ENCODE measurements around the gene ZNF638.

The ZNF638 gene

DNA sequence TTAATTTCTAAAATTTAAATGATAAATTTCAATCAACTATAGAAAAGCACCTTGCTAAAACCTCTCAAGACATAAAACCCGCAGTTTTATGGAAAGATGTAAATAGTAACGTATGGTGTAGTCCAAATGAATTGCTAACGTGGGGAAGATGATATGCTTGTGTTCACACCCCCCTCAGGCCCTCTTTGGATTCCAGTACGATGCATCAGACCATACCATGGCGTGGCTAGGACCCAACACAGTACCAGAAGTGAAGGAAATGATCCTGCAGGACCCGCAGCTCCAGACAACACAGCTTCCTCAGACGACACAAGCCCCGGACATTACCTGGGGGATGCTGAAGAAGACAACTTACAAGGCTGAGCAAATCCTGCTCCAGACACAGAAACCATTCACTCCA is 61.6 kb downstream of the ZNF638 start:
- Histone ChIP-seq H3K36me3 (ENCODE audit: control insufficient read depth in 2 of 2, insufficient read depth in 1 of 2, low read length in 2 of 2) (peaks cover 26 to 93% of the 10 kb centered on the region in 2 experiments), H3K27ac (ENCODE audit: extremely low read depth, low read depth, low read length) (no peak overlapping the region)

DNA sequence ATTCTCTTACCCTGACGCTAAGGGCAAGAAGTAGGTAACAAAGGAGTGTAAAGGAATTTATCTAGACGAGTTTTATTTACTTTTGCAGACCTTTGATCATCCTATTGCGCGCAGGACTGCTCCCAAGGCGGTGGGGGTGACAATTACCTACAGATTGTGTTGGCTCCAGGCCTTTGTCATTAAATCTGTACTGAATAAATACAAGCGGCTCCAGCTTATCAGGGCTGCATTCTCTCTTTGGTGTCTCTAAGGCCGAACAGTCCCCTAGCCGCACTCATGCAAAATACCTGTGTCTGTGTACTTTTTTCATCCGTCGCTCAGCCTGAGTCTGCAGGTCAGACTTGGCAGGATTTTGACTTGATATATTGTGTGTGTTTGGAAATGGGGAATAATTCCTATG is 63.9 kb downstream of the ZNF638 start:
- Histone ChIP-seq H3K4me1 (ENCODE audit: control insufficient read depth, insufficient read depth, low read length) (no peaks in the 10 kb centered on the region), H3K9me3 (ENCODE audit: control insufficient read depth, insufficient read depth, low read depth, low read length) (no peaks in the 10 kb centered on the region), H3K27ac (ENCODE audit: extremely low read depth, low read depth, low read length) (no peak overlapping the region), H3K36me3 (ENCODE audit: control insufficient read depth in 2 of 2, insufficient read depth in 1 of 2, low read length in 2 of 2) (peaks cover 34 to 85% of the 10 kb centered on the region in 2 experiments), H3K4me3 (ENCODE audit: low read depth, low read length) (no peak overlapping the region)
- ChIA-PET CTCF (no interaction called here), POLR2A (no interaction called here)
- TF ChIP-seq ZNF221 (tag by site-specific recombination; IDR thresholded peaks at IDR 0.05; ENCODE audit: borderline replicate concordance) (no peak), KLF1 (tag by site-specific recombination; IDR thresholded peaks at IDR 0.05) (no peak), KLF16 (tag by site-specific recombination; IDR thresholded peaks at IDR 0.05) (no peak), ZNF777 (tag by site-specific recombination; IDR thresholded peaks at IDR 0.05; ENCODE audit: borderline replicate concordance) (no peak), ZNF658 (tag by site-specific recombination; IDR thresholded peaks at IDR 0.05) (no peak), ZBTB17 (tag by site-specific recombination; IDR thresholded peaks at IDR 0.05) (no peak), ZFP37 (tag by site-specific recombination; IDR thresholded peaks at IDR 0.05) (no peak), YY1 (tag by site-specific recombination; IDR thresholded peaks at IDR 0.05) (no peak)
- TF ChIP-seq, protein P1, sequence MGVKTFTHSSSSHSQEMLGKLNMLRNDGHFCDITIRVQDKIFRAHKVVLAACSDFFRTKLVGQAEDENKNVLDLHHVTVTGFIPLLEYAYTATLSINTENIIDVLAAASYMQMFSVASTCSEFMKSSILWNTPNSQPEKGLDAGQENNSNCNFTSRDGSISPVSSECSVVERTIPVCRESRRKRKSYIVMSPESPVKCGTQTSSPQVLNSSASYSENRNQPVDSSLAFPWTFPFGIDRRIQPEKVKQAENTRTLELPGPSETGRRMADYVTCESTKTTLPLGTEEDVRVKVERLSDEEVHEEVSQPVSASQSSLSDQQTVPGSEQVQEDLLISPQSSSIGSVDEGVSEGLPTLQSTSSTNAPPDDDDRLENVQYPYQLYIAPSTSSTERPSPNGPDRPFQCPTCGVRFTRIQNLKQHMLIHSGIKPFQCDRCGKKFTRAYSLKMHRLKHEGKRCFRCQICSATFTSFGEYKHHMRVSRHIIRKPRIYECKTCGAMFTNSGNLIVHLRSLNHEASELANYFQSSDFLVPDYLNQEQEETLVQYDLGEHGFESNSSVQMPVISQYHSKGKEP (tag by site-specific recombination; IDR thresholded peaks at IDR 0.05): no peak
- TF ChIP-seq, protein P2, sequence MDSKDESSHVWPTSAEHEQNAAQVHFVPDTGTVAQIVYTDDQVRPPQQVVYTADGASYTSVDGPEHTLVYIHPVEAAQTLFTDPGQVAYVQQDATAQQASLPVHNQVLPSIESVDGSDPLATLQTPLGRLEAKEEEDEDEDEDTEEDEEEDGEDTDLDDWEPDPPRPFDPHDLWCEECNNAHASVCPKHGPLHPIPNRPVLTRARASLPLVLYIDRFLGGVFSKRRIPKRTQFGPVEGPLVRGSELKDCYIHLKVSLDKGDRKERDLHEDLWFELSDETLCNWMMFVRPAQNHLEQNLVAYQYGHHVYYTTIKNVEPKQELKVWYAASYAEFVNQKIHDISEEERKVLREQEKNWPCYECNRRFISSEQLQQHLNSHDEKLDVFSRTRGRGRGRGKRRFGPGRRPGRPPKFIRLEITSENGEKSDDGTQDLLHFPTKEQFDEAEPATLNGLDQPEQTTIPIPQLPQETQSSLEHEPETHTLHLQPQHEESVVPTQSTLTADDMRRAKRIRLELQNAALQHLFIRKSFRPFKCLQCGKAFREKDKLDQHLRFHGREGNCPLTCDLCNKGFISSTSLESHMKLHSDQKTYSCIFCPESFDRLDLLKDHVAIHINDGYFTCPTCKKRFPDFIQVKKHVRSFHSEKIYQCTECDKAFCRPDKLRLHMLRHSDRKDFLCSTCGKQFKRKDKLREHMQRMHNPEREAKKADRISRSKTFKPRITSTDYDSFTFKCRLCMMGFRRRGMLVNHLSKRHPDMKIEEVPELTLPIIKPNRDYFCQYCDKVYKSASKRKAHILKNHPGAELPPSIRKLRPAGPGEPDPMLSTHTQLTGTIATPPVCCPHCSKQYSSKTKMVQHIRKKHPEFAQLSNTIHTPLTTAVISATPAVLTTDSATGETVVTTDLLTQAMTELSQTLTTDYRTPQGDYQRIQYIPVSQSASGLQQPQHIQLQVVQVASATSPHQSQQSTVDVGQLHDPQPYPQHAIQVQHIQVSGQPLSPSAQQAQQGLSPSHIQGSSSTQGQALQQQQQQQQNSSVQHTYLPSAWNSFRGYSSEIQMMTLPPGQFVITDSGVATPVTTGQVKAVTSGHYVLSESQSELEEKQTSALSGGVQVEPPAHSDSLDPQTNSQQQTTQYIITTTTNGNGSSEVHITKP (tag by site-specific recombination; IDR thresholded peaks at IDR 0.05): no peak
- TF ChIP-seq, protein P3, sequence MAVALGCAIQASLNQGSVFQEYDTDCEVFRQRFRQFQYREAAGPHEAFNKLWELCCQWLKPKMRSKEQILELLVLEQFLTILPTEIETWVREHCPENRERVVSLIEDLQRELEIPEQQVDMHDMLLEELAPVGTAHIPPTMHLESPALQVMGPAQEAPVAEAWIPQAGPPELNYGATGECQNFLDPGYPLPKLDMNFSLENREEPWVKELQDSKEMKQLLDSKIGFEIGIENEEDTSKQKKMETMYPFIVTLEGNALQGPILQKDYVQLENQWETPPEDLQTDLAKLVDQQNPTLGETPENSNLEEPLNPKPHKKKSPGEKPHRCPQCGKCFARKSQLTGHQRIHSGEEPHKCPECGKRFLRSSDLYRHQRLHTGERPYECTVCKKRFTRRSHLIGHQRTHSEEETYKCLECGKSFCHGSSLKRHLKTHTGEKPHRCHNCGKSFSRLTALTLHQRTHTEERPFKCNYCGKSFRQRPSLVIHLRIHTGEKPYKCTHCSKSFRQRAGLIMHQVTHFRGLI (tag by site-specific recombination; IDR thresholded peaks at IDR 0.05): no peak

More for the DNA sequence above, 61.6 kb downstream of the ZNF638 start:
- no peak overlapping the region for H3K4me3 ChIP-seq (ENCODE audit: low read depth, low read length)
- TF ChIP-seq, protein P3 (tag by site-specific recombination; IDR thresholded peaks at IDR 0.05): no peak
- TF ChIP-seq ZNF302 (tag by site-specific recombination; IDR thresholded peaks at IDR 0.05; ENCODE audit: low read depth): no peak
- ChIA-PET CTCF (no interaction called here), POLR2A (no interaction called here)
- no peaks in the 10 kb centered on the region for H3K4me1 ChIP-seq (ENCODE audit: control insufficient read depth, insufficient read depth, low read length)
- H3K9me3 ChIP-seq (ENCODE audit: control insufficient read depth, insufficient read depth, low read depth, low read length): no peaks in the 10 kb centered on the region

DNA sequence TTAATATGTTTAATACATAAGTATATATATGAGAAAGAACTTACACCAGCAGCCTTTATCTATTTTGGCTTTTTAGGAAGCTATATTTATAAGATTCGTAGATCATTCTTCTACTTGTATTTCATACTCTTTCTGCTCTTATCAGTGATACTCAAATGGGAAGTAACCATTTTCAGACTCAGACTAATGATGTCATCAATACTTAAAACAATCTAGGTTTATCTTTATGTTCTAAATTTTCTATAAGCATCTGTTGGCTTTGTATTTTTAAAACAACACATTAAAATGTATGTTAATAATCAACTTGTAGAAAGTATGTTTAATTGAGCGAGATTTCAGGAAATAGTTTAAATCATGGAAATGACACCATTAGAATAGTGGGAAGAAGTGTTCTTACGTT is 70.8 kb downstream of the ZNF638 start:
- POLR2A ChIA-PET: no interaction called here
- no peak overlapping the region for H3K27ac ChIP-seq (ENCODE audit: extremely low read depth, low read depth, low read length)
- no peaks in the 10 kb centered on the region for H3K9me3 ChIP-seq (ENCODE audit: control insufficient read depth, insufficient read depth, low read depth, low read length)
- CTCF ChIA-PET: no interaction called here
- H3K36me3 ChIP-seq (ENCODE audit: control insufficient read depth in 2 of 2, insufficient read depth in 1 of 2, low read length in 2 of 2): peaks cover 69 to 83% of the 10 kb centered on the region in 2 experiments
- H3K4me1 ChIP-seq (ENCODE audit: control insufficient read depth, insufficient read depth, low read length): no peaks in the 10 kb centered on the region
- no peak overlapping the region for H3K4me3 ChIP-seq (ENCODE audit: low read depth, low read length)
- TF ChIP-seq, protein P4, sequence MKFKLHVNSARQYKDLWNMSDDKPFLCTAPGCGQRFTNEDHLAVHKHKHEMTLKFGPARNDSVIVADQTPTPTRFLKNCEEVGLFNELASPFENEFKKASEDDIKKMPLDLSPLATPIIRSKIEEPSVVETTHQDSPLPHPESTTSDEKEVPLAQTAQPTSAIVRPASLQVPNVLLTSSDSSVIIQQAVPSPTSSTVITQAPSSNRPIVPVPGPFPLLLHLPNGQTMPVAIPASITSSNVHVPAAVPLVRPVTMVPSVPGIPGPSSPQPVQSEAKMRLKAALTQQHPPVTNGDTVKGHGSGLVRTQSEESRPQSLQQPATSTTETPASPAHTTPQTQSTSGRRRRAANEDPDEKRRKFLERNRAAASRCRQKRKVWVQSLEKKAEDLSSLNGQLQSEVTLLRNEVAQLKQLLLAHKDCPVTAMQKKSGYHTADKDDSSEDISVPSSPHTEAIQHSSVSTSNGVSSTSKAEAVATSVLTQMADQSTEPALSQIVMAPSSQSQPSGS (tag by site-specific recombination; IDR thresholded peaks at IDR 0.05; ENCODE audit: low read depth): peak; percentile 75
- TF ChIP-seq ZNF664 (tag by site-specific recombination; IDR thresholded peaks at IDR 0.05): no peak
- no peak for TF ChIP-seq WT1 (tag by site-specific recombination; IDR thresholded peaks at IDR 0.05)
- TF ChIP-seq, protein P5, sequence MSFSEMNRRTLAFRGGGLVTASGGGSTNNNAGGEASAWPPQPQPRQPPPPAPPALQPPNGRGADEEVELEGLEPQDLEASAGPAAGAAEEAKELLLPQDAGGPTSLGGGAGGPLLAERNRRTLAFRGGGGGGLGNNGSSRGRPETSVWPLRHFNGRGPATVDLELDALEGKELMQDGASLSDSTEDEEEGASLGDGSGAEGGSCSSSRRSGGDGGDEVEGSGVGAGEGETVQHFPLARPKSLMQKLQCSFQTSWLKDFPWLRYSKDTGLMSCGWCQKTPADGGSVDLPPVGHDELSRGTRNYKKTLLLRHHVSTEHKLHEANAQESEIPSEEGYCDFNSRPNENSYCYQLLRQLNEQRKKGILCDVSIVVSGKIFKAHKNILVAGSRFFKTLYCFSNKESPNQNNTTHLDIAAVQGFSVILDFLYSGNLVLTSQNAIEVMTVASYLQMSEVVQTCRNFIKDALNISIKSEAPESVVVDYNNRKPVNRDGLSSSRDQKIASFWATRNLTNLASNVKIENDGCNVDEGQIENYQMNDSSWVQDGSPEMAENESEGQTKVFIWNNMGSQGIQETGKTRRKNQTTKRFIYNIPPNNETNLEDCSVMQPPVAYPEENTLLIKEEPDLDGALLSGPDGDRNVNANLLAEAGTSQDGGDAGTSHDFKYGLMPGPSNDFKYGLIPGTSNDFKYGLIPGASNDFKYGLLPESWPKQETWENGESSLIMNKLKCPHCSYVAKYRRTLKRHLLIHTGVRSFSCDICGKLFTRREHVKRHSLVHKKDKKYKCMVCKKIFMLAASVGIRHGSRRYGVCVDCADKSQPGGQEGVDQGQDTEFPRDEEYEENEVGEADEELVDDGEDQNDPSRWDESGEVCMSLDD (tag by site-specific recombination; IDR thresholded peaks at IDR 0.05): no peak
- TF ChIP-seq KLF7 (tag by site-specific recombination; IDR thresholded peaks at IDR 0.05; ENCODE audit: borderline replicate concordance): no peak
- TF ChIP-seq ZNF211 (tag by site-specific recombination; IDR thresholded peaks at IDR 0.05; ENCODE audit: low read depth): no peak
- no peak for TF ChIP-seq ZNF354C (tag by site-specific recombination; IDR thresholded peaks at IDR 0.05; ENCODE audit: borderline replicate concordance, low read depth)
